Activated T-cell treated with anti-CD3 and anti-CD28 coated beads, Interleukin-2, amount 50 U/mL, for 48 hours (primary cell): Measurements from ENCODE around the gene HTD2.

Experiments
- DNase-seq, 2 experiments: peaks; one replicate each; pipeline ENCODE4 v3.0.0-alpha.2; 2020

Gene HTD2

GRCh38 chr3:58358808-58359207 lies 52.5 kb downstream of the HTD2 start:
- no peak for DNase-seq

- DNase-seq: no peak
Observed at GRCh38 chr3:58359621-58360020, 53.3 kb downstream of the HTD2 start.

- no peak for DNase-seq
Observed at GRCh38 chr3:58361866-58362265, 55.5 kb downstream of the HTD2 start.

GRCh38 chr3:58366699-58367098 lies 60.4 kb downstream of the HTD2 start:
- DNase-seq: no peak

DNA sequence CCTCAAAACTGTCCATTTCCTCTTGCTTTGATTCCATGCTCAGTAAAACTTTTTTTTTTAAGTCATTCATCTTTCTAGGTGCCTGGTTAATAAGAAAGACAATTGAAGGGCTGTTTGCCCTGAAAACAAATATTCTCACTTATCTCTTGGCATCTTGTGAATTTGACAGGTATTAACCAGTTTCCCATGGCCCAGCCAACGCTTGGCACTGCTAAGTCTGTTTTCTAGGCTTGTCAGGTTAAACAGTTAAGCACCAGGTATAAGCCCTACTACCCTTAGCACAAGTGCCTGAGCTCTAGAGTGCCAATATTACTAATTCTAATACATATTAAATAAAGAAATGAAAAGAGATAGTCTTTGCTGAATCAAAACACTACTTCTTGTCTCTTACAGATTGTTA lies 62.7 kb downstream of the HTD2 start:
- no peak for DNase-seq
